GM12878 (cell line): ENCODE measurements around the gene TRAF3IP1.

Experiments used
- BACH1 ChIP-seq: fragments of 450-650 bp; IDR thresholded peaks from 2 replicates; pipeline ENCODE4 v1.6.1; 2017; ENCODE audit warnings: mild to moderate bottlenecking, borderline replicate concordance
- BHLHE40 ChIP-seq, 2 experiments: fragments of 450-650 bp in 1 of 2; IDR thresholded peaks; 2 replicates each; pipeline ENCODE4 v1.6.1; 2011 to 2017; ENCODE audit warnings: low read depth in 2 of 2, borderline replicate concordance in 1 of 2, improper control_type of control experiment in 1 of 2, low read length in 1 of 2, mild to moderate bottlenecking in 1 of 2
- BRCA1 ChIP-seq: IDR thresholded peaks from 2 replicates; pipeline ENCODE4 v1.6.1; 2011; ENCODE audit warnings: low read depth, low read length, improper control_type of control experiment
- FOXM1 ChIP-seq: IDR thresholded peaks from 2 replicates; pipeline ENCODE4 v1.6.1; 2012; ENCODE audit warnings: low read depth, mild to moderate bottlenecking, inconsistent platforms, low read length, moderate library complexity
- KDM1A ChIP-seq: fragments of 200-600 bp; sonication (generic); IDR thresholded peaks from 2 replicates; pipeline ENCODE4 v1.6.1; 2016; ENCODE audit warnings: borderline replicate concordance
- MEF2A ChIP-seq: IDR thresholded peaks from 2 replicates; pipeline ENCODE4 v1.6.1; 2011; ENCODE audit warnings: low read depth, mild to moderate bottlenecking, low read length, moderate library complexity; ENCODE audit not compliant: insufficient read depth
- MYC ChIP-seq: IDR thresholded peaks from 2 replicates; pipeline ENCODE4 v1.6.1; 2011; ENCODE audit warnings: mild to moderate bottlenecking, low read length, moderate library complexity, inconsistent platforms; ENCODE audit not compliant: insufficient read depth, insufficient replicate concordance, insufficient read length, severe bottlenecking
- POLR2A ChIP-seq: IDR thresholded peaks from 2 replicates; pipeline ENCODE4 v1.6.1; 2011; ENCODE audit warnings: low read depth, mild to moderate bottlenecking, low read length
- POLR2AphosphoS5 ChIP-seq: IDR thresholded peaks from 2 replicates; pipeline ENCODE4 v1.6.1; 2011; ENCODE audit warnings: mild to moderate bottlenecking, low read length, inconsistent platforms
- RBBP5 ChIP-seq: fragments of 200-600 bp; sonication (generic); conservative IDR thresholded peaks from 2 replicates; pipeline ENCODE4 v1.6.1; 2016
- TBL1XR1 ChIP-seq: IDR thresholded peaks from 2 replicates; pipeline ENCODE4 v1.6.1; 2012; ENCODE audit warnings: low read depth, low read length, improper control_type of control experiment
- ZBTB33 ChIP-seq: fragments of 450-650 bp; IDR thresholded peaks from 2 replicates; pipeline ENCODE4 v1.6.1; 2017; ENCODE audit warnings: mild to moderate bottlenecking
- ZBTB40 ChIP-seq: fragments of 450-650 bp; IDR thresholded peaks from 2 replicates; pipeline ENCODE4 v1.6.1; 2016; ENCODE audit warnings: mild to moderate bottlenecking, moderate library complexity, borderline replicate concordance

- TF ChIP-seq BHLHE40 (IDR thresholded peaks at IDR 0.05; ENCODE audit: borderline replicate concordance in 1 of 2, low read depth in 2 of 2, low read length in 1 of 2) (no peak), KDM1A (no peak), RBBP5 (no peak), ZBTB40 (no peak), BRCA1 (no peak), MYC (no peak), BACH1 (no peak), TBL1XR1 (no peak), POLR2AphosphoS5 (no peak), FOXM1 (no peak), ZBTB33 (no peak), MEF2A (no peak), POLR2A (no peak)
Observed at GRCh38 chr2:238391042-238391689, 70.8 kb downstream of the TRAF3IP1 start.
